WTC11 (cell line): ENCODE measurements around the gene PDRG1. TPM values are rescaled to one million over a fixed set of nuclear protein-coding genes. Genes with fewer than 3 reads are reported as not detected.

ENCODE experiments used
- ATAC-seq: fragments of 200-7000 bp; cut with Tn5 transposase; 2 replicates; pipeline ENCODE4 v1.10.0; 2021; ENCODE audit warnings: mild to moderate bottlenecking, moderate library complexity
- CTCF ChIA-PET: fragments of 300-600 bp; sonication (Branson Sonifier 250); formaldehyde crosslinking; loops from one replicate; lab custom pipeline; 2021; ENCODE audit warnings: antibody characterized with exemption; lab: Charles Lee
- POLR2A ChIA-PET: fragments of 350-600 bp; sonication (Branson Sonifier 250); formaldehyde crosslinking; loops from one replicate; lab custom pipeline; 2021; ENCODE audit warnings: antibody characterized with exemption; lab: Charles Lee
- DNase-seq: peaks from one replicate; pipeline ENCODE4 v3.0.0; 2021; ENCODE audit warnings: low spot score
- H3K27ac Mint-ChIP-seq: 2 replicates; pipeline ENCODE4 v1.8.0; 2021; ENCODE audit warnings: mixed read lengths
- H3K27me3 Mint-ChIP-seq: 2 replicates; pipeline ENCODE4 v1.8.0; 2021; ENCODE audit warnings: low read depth, mild to moderate bottlenecking, moderate library complexity, mixed read lengths
- H3K36me3 Mint-ChIP-seq: 2 replicates; pipeline ENCODE4 v1.8.0; 2021; ENCODE audit warnings: mixed read lengths
- H3K4me1 Mint-ChIP-seq: 2 replicates; pipeline ENCODE4 v1.8.0; 2022; ENCODE audit warnings: mixed read lengths
- H3K4me3 Mint-ChIP-seq: 2 replicates; pipeline ENCODE4 v1.8.0; 2021; ENCODE audit warnings: mild to moderate bottlenecking, moderate library complexity, mixed read lengths
- H3K9me3 Mint-ChIP-seq: 2 replicates; pipeline ENCODE4 v1.8.0; 2021; ENCODE audit warnings: mixed read lengths
- ARID4B ChIP-seq: sonication (generic); formaldehyde crosslinking; IDR thresholded peaks from 2 replicates; pipeline ENCODE4 v1.8.0; 2023; ENCODE audit warnings: missing genetic modification reagents, mild to moderate bottlenecking, borderline replicate concordance
- CBFB ChIP-seq: sonication (generic); formaldehyde crosslinking; IDR thresholded peaks from 2 replicates; pipeline ENCODE4 v1.8.1; 2022; ENCODE audit warnings: mild to moderate bottlenecking, low read depth, missing genetic modification reagents
- CTCF ChIP-seq: fragments of 200-600 bp; IDR thresholded peaks from 2 replicates; pipeline ENCODE4 v1.8.0; 2022; ENCODE audit warnings: antibody characterized with exemption
- E2F4 ChIP-seq: sonication (generic); formaldehyde crosslinking; IDR thresholded peaks from 2 replicates; pipeline ENCODE4 v1.8.1; 2022; ENCODE audit warnings: low read depth, mild to moderate bottlenecking, moderate library complexity, missing genetic modification reagents, borderline replicate concordance
- HMGA2 ChIP-seq: fragments of 250-450 bp; sonication (Bioruptor Pico); IDR thresholded peaks from 2 replicates; pipeline ENCODE4 v1.4.0; 2021; ENCODE audit warnings: mild to moderate bottlenecking, moderate library complexity
- KAT7 ChIP-seq: sonication (generic); formaldehyde crosslinking; IDR thresholded peaks from 2 replicates; pipeline ENCODE4 v1.8.1; 2023; ENCODE audit warnings: missing genetic modification reagents, mild to moderate bottlenecking, borderline replicate concordance
- MXD4 ChIP-seq: fragments of 250-450 bp; sonication (Bioruptor Pico); IDR thresholded peaks from 2 replicates; pipeline ENCODE4 v1.8.0; 2021; ENCODE audit warnings: mild to moderate bottlenecking, moderate library complexity, borderline replicate concordance
- SMAD3 ChIP-seq: sonication (generic); formaldehyde crosslinking; IDR thresholded peaks from 2 replicates; pipeline ENCODE4 v1.8.0; 2022; ENCODE audit warnings: missing genetic modification reagents, mild to moderate bottlenecking, borderline replicate concordance
- USF2 ChIP-seq: sonication (generic); formaldehyde crosslinking; IDR thresholded peaks from 2 replicates; pipeline ENCODE4 v1.8.1; 2023; ENCODE audit warnings: mild to moderate bottlenecking, missing genetic modification reagents, moderate library complexity
- ZBTB43 ChIP-seq: sonication (generic); formaldehyde crosslinking; IDR thresholded peaks from 2 replicates; pipeline ENCODE4 v1.8.1; 2023; ENCODE audit warnings: mild to moderate bottlenecking, missing genetic modification reagents
- ZNF121 ChIP-seq: sonication (generic); formaldehyde crosslinking; IDR thresholded peaks from 2 replicates; pipeline ENCODE4 v1.8.0; 2023; ENCODE audit warnings: missing genetic modification reagents
- ZNF219 ChIP-seq: sonication (generic); formaldehyde crosslinking; IDR thresholded peaks from 2 replicates; pipeline ENCODE4 v1.8.0; 2023; ENCODE audit warnings: missing genetic modification reagents, mild to moderate bottlenecking, borderline replicate concordance
- total RNA-seq: library from RNA; stranded (reverse); gene quantifications from 3 replicates; pipeline ENCODE4 v1.2.3, GENCODE V29; 2021
- TF ChIP-seq, protein P1 (sequence below): sonication (generic); formaldehyde crosslinking; conservative IDR thresholded peaks from 2 replicates; pipeline ENCODE4 v1.8.1; 2023; ENCODE audit warnings: mild to moderate bottlenecking, low read depth, missing genetic modification reagents, moderate library complexity
- TF ChIP-seq, protein P2 (sequence below): sonication (generic); formaldehyde crosslinking; conservative IDR thresholded peaks from 2 replicates; pipeline ENCODE4 v1.8.1; 2022; ENCODE audit warnings: mild to moderate bottlenecking, missing genetic modification reagents

PDRG1 gene
- total RNA-seq, 1 experiment from 2014 or later, result 16.0 TPM

DNA sequence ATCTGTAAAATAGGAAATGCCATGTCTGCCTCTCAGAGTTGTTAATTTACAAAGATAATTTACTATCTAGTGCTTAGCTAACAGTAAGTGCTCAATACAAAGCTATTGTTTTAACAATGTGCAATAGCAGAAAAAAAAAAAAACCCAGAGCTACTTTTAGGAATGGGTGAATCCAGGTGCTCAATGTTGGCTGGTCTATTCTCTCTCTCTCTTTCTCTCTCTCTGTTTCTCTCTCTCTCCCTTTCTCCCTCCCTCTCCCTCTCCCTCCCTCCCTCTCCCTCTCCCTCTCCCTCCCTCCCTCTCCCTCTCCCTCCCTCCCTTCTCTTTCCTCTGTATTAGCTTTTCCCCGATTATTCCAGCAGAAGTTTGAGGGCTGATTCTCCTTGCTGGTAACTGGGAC, 14.0 kb downstream of the PDRG1 start:
- POLR2A ChIA-PET, result no interaction called here
- Mint-ChIP-seq H3K4me3 (no peak overlapping the region), H3K27ac (no peak overlapping the region), H3K4me1 (peaks cover 8% of the 10 kb centered on the region), H3K27me3 (no peaks in the 10 kb centered on the region; the same call in 1 of the 2 replicates), H3K9me3 (no peaks in the 10 kb centered on the region), H3K36me3 (no peaks in the 10 kb centered on the region)
- DNase-seq (no peak), ATAC-seq (no peak)
- CTCF ChIA-PET, result interaction anchor here (0.7 to 4.1 kb wide), 8 partner anchors 14 to 91 kb away, joined by 3 to 69 read pairs (median 4); partner anchors contain the start of gene PDRG1
- TF ChIP-seq ZNF121 (CRISPR knock-in tag) (no peak), MXD4 (CRISPR knock-in tag) (no peak), E2F4 (CRISPR knock-in tag) (no peak), ARID4B (CRISPR knock-in tag) (no peak), SMAD3 (no peak), USF2 (CRISPR knock-in tag) (no peak), KAT7 (CRISPR knock-in tag) (no peak), CTCF (no peak), ZBTB43 (CRISPR knock-in tag) (no peak), HMGA2 (no peak), ZNF219 (CRISPR knock-in tag) (no peak), CBFB (CRISPR knock-in tag) (no peak)
- TF ChIP-seq, protein P1, sequence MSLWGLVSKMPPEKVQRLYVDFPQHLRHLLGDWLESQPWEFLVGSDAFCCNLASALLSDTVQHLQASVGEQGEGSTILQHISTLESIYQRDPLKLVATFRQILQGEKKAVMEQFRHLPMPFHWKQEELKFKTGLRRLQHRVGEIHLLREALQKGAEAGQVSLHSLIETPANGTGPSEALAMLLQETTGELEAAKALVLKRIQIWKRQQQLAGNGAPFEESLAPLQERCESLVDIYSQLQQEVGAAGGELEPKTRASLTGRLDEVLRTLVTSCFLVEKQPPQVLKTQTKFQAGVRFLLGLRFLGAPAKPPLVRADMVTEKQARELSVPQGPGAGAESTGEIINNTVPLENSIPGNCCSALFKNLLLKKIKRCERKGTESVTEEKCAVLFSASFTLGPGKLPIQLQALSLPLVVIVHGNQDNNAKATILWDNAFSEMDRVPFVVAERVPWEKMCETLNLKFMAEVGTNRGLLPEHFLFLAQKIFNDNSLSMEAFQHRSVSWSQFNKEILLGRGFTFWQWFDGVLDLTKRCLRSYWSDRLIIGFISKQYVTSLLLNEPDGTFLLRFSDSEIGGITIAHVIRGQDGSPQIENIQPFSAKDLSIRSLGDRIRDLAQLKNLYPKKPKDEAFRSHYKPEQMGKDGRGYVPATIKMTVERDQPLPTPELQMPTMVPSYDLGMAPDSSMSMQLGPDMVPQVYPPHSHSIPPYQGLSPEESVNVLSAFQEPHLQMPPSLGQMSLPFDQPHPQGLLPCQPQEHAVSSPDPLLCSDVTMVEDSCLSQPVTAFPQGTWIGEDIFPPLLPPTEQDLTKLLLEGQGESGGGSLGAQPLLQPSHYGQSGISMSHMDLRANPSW (CRISPR knock-in tag), result no peak
- TF ChIP-seq, protein P2, sequence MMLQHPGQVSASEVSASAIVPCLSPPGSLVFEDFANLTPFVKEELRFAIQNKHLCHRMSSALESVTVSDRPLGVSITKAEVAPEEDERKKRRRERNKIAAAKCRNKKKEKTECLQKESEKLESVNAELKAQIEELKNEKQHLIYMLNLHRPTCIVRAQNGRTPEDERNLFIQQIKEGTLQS (CRISPR knock-in tag), result no peak
